HepG2 (cell line): ENCODE data around the gene PIM1. TPM values are rescaled to one million over a fixed set of nuclear protein-coding genes. Genes with fewer than 3 reads are reported as not detected.
A peak's percentile ranks its signal among the peaks of the same experiment; 100 is the strongest.

Experiments
- BRD4 ChIP-seq: sonication (generic); formaldehyde crosslinking; IDR thresholded peaks from 2 replicates; pipeline ENCODE4 v1.4.0; 2020; ENCODE audit warnings: missing genetic modification reagents
- CCDC6 ChIP-seq: sonication (generic); formaldehyde crosslinking; IDR thresholded peaks from 2 replicates; pipeline ENCODE4 v1.8.1; 2022; ENCODE audit warnings: mild to moderate bottlenecking, missing genetic modification reagents, moderate library complexity
- FOXA3 ChIP-seq: IDR thresholded peaks from 2 replicates; pipeline ENCODE4 v1.6.1; 2016; ENCODE audit warnings: missing genetic modification reagents, missing compliant biosample characterization
- GFI1 ChIP-seq: sonication (generic); formaldehyde crosslinking; IDR thresholded peaks from 2 replicates; pipeline ENCODE4 v1.5.0; 2020; ENCODE audit warnings: missing genetic modification reagents, mild to moderate bottlenecking, borderline replicate concordance
- IRF1 ChIP-seq: sonication (generic); formaldehyde crosslinking; IDR thresholded peaks from 2 replicates; pipeline ENCODE4 v1.4.0; 2020; ENCODE audit warnings: low read depth, mild to moderate bottlenecking, missing genetic modification reagents
- KDM3A ChIP-seq: IDR thresholded peaks from 2 replicates; pipeline ENCODE4 v1.6.1; 2018; ENCODE audit warnings: low read depth, missing compliant biosample characterization
- POGK ChIP-seq: sonication (generic); formaldehyde crosslinking; conservative IDR thresholded peaks from 2 replicates; pipeline ENCODE4 v1.8.0; 2022; ENCODE audit warnings: mild to moderate bottlenecking, moderate library complexity, missing genetic modification reagents
- POLR2AphosphoS5 ChIP-seq: IDR thresholded peaks from 2 replicates; pipeline ENCODE4 v1.6.1; 2012; ENCODE audit warnings: low read depth, low read length
- PPARG ChIP-seq: conservative IDR thresholded peaks from 2 replicates; pipeline ENCODE4 v1.6.1; 2016; ENCODE audit warnings: missing biosample characterization, missing genetic modification reagents
- RAD21 ChIP-seq: fragments of 450-650 bp; formaldehyde crosslinking; IDR thresholded peaks from 2 replicates; pipeline ENCODE4 v1.5.0; 2020; ENCODE audit warnings: mild to moderate bottlenecking
- RXRA ChIP-seq: sonication (generic); formaldehyde crosslinking; IDR thresholded peaks from 2 replicates; pipeline ENCODE4 v1.5.1; 2020; ENCODE audit warnings: missing genetic modification reagents
- ZBTB21 ChIP-seq: sonication (generic); formaldehyde crosslinking; IDR thresholded peaks from 2 replicates; pipeline ENCODE4 v1.4.0; 2020; ENCODE audit warnings: missing genetic modification reagents
- ZMYM2 ChIP-seq: sonication (generic); formaldehyde crosslinking; IDR thresholded peaks from 2 replicates; pipeline ENCODE4 v1.8.0; 2022; ENCODE audit warnings: mild to moderate bottlenecking, missing genetic modification reagents
- ZNF20 ChIP-seq: sonication (generic); formaldehyde crosslinking; IDR thresholded peaks from 2 replicates; pipeline ENCODE4 v1.4.0; 2020; ENCODE audit warnings: mild to moderate bottlenecking, moderate library complexity, missing genetic modification reagents
- ZNF205 ChIP-seq: IDR thresholded peaks from 2 replicates; pipeline ENCODE4 v1.6.1; 2018; ENCODE audit warnings: missing biosample characterization, missing genetic modification reagents
- ZNF292 ChIP-seq: sonication (generic); formaldehyde crosslinking; IDR thresholded peaks from 2 replicates; pipeline ENCODE4 v1.8.1; 2022; ENCODE audit warnings: mild to moderate bottlenecking, low read depth, missing genetic modification reagents, borderline replicate concordance
- ZNF414 ChIP-seq: sonication (generic); formaldehyde crosslinking; IDR thresholded peaks from 2 replicates; pipeline ENCODE4 v1.5.0; 2020; ENCODE audit warnings: missing genetic modification reagents
- ZNF501 ChIP-seq: sonication (generic); formaldehyde crosslinking; IDR thresholded peaks from 2 replicates; pipeline ENCODE4 v1.5.1; 2020; ENCODE audit warnings: mild to moderate bottlenecking, moderate library complexity, missing genetic modification reagents
- ZNF503 ChIP-seq: sonication (generic); formaldehyde crosslinking; IDR thresholded peaks from 2 replicates; pipeline ENCODE4 v1.4.0; 2020; ENCODE audit warnings: missing genetic modification reagents
- ZNF512 ChIP-seq: sonication (generic); formaldehyde crosslinking; IDR thresholded peaks from 2 replicates; pipeline ENCODE4 v1.4.0; 2020; ENCODE audit warnings: mild to moderate bottlenecking, missing genetic modification reagents
- ZNF589 ChIP-seq: sonication (generic); formaldehyde crosslinking; conservative IDR thresholded peaks from 2 replicates; pipeline ENCODE4 v1.8.0; 2022; ENCODE audit warnings: mild to moderate bottlenecking, moderate library complexity, missing genetic modification reagents
- ZNF777 ChIP-seq: sonication (generic); formaldehyde crosslinking; IDR thresholded peaks from 2 replicates; pipeline ENCODE4 v1.4.0; 2020; ENCODE audit warnings: missing genetic modification reagents
- polyA plus RNA-seq, 8 experiments: library from polyadenylated mRNA; depleted of rRNA in 3 of 8; stranded (reverse) in 7 of 8; unstranded in 1 of 8; fragments of >200 nt; fragmentation: Illumina TruSeq in 4 of 8; extraction: Trizol in 4 of 8; gene quantifications; 2 replicates each; pipeline versions ENCODE4 v1.2.1 to v1.2.3, GENCODE V29; 2011 to 2016; ENCODE audit warnings: low read depth in 4 of 8, missing spikeins in 1 of 8, mixed read lengths in 1 of 8; ENCODE audit not compliant: insufficient read depth in 1 of 8
- total RNA-seq, 5 experiments: library from RNA; depleted of rRNA; stranded (reverse); fragments of >200 nt; fragmentation: Illumina TruSeq; extraction: Trizol; gene quantifications; 2 replicates each; pipeline ENCODE4 v1.2.3, GENCODE V29; 2016; ENCODE audit warnings: low read depth in 1 of 5

PIM1 gene
- total and polyA plus RNA-seq, 2 of the 13 experiments (the other 11 are each of a cell fraction or from before 2014, with no cell fraction given): 29.4 to 117 TPM

- TF ChIP-seq ZNF503 (CRISPR knock-in tag) (peak; percentile 85), ZNF512 (CRISPR knock-in tag) (peak; percentile 56; the same call in 1 of the 2 replicates), ZNF589 (CRISPR knock-in tag) (0 out of 2 replicates have a peak, but pooled peaks have one; percentile 39), CCDC6 (CRISPR knock-in tag) (peak; percentile 66; the same call in 1 of the 2 replicates), BRD4 (CRISPR knock-in tag) (peak; percentile 84; the same call in 1 of the 2 replicates), RXRA (peak; percentile 93), FOXA3 (CRISPR knock-in tag) (peak; percentile 69), ZNF20 (CRISPR knock-in tag) (no peak), ZNF777 (CRISPR knock-in tag) (no peak), GFI1 (peak; percentile 43), ZNF414 (peak; percentile 67; the same call in 1 of the 2 replicates), RAD21 (peak; percentile 41), ZNF292 (CRISPR knock-in tag) (peak; percentile 78; the same call in 1 of the 2 replicates), POGK (CRISPR knock-in tag) (0 out of 2 replicates have a peak, but pooled peaks have one; percentile 59), ZBTB21 (CRISPR knock-in tag) (peak; percentile 13; the same call in 1 of the 2 replicates), KDM3A (CRISPR knock-in tag) (peak; percentile 61; the same call in 1 of the 2 replicates), IRF1 (CRISPR knock-in tag) (peak; percentile 78; the same call in 1 of the 2 replicates), POLR2AphosphoS5 (peak; percentile 51; the same call in 1 of the 2 replicates), PPARG (peak; percentile 97), ZNF205 (CRISPR knock-in tag) (peak; percentile 85), ZMYM2 (peak; percentile 63; the same call in 1 of the 2 replicates), ZNF501 (CRISPR knock-in tag) (peak; percentile 57; the same call in 1 of the 2 replicates)
Observed at GRCh38 chr6:37127961-37128862, 41.7 kb upstream of the PIM1 start (continued).
